NCI-H146 treated with DMSO at 0.1 percent for 48 hours (cell line): ENCODE measurements around the gene PANK1.
"Not testable (repeated sequence)": the region's sequence is repeated elsewhere in the genome, so short reads cannot be mapped to it uniquely, and the experiment has no call there.

Source experiments
- DNase-seq: peaks from one replicate; lab custom pipeline; 2025; ENCODE audit not compliant: unreplicated experiment; lab: John Stamatoyannopoulos, UW

The PANK1 gene

DNA sequence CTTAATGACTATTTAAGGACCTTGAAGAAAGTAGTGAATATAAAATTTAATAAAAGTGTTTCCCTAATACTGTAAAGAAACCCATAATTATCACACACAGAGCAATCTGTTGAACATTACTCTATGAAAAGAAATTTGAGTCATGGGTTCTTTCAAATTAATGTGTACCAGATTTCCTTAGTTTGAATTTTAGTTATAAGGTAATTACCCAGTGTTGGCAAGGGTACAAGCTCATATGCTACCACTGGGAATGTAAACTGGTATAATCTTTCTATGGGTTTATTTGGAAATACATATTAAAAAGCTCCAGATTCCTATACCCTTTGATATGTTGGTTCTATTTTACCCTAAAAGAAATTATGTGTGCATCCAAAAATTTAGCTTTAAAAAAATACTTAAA is 22.9 kb downstream of the PANK1 start:
- no peak for DNase-seq

DNA sequence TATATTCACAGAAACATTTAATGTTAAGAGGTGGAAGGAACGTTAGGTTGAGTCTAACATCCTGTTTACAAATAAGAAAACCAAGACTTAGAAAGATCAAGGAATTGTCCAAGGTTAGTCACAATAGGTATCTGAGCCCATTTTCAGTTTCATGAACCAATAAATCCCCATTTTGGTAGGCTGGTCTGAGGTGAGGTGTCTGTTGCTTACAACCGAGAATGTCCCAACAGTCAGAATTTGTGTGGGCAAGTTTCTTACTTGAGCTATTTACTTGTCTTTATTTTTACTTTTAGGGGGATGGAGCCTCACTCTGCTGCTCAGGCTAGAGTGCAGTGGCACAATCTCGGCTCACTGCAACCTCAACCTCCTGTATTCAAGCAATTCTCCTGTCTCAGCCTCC is 23.6 kb downstream of the PANK1 start:
- DNase-seq: no peak

GRCh38 chr10:89620296-89620695 is 24.7 kb downstream of the PANK1 start:
- not testable (repeated sequence) for DNase-seq

- no peak for DNase-seq
Observed at GRCh38 chr10:89615824-89616223, 29.2 kb downstream of the PANK1 start.

DNA sequence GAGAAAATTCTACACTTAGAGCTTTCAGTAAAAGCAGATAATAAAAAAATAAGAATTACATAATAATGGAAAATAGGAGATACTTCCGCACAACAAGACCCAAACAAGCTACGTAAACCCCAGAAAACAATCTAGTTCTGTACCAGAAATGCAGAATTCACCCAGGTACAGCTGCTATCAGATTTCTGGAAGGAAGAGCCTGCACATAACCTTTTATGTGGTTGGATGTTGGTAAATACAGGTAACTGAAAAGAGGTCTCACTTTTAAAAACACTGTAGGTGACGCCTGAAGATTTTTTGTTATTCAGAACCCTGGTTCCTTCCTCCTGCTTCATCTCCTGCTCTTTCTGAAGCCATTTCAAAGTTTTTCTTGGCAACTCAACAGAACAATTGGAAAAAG is 29.9 kb downstream of the PANK1 start:
- DNase-seq: no peak

- DNase-seq: no peak
Observed at GRCh38 chr10:89613582-89613981, 31.5 kb downstream of the PANK1 start.

GRCh38 chr10:89611282-89611681 is 33.8 kb downstream of the PANK1 start:
- no peak for DNase-seq

DNA sequence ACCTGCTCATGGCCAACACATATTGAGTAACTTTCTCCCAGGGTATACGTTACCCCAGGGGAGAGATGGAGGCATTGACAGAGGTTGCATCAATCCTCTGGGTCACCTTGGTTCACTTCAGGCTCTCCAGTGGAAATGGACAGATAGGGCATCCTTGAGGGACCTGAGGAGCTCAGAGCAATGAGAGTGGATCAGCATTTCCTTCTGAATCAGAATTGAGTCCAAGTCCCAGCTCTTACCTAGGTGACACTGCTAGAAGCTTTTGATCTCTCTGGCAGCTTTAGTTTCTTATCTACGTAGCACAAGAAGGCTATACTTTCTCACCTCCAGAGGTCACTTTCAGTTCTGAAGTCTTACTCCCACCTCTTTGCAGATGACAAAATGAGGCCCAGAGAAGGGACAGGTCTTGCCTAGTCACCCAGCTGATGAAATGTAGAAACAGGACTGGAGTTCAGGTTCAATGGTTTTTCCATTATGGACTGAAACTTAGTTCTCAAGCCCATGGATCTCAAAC is 35.2 kb downstream of the PANK1 start:
- DNase-seq: no peak

GRCh38 chr10:89604200-89604599 is 40.8 kb downstream of the PANK1 start:
- DNase-seq: no peak

GRCh38 chr10:89602919-89603318 is 42.1 kb downstream of the PANK1 start:
- no peak for DNase-seq

- no peak for DNase-seq
Observed at GRCh38 chr10:89601728-89602361, 43.2 kb downstream of the PANK1 start.

DNA sequence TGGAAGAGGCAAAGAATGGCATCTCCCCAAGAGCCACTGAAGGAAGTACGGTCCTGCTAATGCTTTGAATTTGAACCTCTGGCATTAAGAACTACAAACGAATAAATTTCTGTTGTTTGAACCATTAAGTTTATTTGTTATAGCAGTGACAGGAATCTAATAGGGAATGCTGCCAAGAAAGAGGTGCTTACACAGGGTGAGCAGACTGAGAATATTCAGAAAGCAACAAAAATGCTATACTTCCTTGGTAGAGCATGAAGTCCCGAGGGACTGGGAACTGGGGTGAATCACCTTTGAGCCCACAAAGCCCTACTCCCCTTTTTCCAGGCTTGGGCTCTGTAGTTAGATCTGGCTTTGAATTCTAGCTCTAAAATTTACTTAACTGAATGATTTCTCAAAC is 45.0 kb downstream of the PANK1 start:
- DNase-seq: no peak

DNA sequence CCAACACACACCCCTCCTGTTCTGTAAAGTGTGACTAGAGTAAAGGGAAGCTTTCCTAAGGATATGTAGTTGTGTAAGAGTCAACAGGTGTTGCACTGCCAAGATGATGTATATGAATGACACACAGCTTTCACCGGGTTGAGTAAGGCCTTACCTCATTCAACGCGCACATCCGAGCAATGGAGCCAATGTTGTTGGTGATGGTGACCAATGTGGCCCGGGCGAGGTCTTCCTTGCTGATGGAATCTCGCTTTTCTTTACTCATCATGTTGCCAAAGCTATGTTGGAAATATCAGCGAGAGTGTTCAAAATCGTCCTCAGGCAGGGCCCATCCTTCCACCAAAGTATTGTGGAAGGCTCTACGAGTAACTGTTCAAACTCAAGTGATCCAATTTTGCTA is 52.0 kb downstream of the PANK1 start:
- no peak for DNase-seq

GRCh38 chr10:89592539-89592938 is 52.5 kb downstream of the PANK1 start:
- no peak for DNase-seq

- DNase-seq: no peak
Observed at GRCh38 chr10:89591796-89592271, 53.2 kb downstream of the PANK1 start.

GRCh38 chr10:89591111-89591795 is 53.8 kb downstream of the PANK1 start:
- DNase-seq: no peak

DNA sequence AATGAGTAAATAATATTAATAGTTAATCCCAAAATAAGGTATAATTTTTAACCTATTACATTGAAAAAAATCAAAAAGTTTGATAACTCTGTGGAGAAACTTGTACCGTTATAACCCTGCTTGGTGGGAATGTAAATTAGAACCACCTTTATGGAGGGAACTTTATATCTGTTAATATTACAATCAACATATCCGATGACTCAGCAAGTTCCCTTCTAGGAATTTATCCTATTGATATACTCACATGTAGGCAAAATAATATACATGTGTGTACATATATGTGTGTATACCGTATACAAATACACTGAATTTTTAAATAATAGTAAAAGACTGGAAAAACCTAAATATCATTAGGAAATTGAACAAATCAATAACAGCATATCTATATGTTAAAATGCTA is 54.7 kb downstream of the PANK1 start:
- no peak for DNase-seq

DNA sequence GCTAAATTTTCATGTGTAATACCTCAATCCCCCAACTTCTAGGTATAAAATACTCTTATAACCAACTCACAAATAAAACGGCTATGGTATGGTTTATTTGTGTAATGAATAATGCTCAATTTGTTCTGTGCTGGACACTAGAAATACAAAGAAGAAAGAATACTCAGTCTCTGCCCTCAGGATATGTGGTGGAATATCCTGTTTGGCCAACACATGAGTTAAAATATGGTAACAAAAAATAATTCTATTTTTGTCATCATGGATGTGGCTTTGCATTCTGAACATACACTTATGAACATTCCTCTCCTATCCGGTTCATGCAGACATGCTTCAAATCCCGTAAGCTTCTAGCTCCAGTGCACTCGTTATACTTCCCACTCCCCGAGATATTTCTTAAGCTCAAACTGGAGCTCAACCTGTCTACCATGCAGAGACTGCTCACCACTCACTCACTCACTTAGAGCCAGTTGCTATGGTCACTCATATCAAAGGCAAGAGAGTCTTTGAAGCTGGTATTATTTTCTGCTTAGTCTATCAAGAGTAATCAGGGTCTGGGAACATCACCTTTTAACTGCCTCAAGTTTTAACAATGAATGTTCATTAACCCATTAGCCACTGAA is 55.8 kb downstream of the PANK1 start:
- no peak for DNase-seq

DNA sequence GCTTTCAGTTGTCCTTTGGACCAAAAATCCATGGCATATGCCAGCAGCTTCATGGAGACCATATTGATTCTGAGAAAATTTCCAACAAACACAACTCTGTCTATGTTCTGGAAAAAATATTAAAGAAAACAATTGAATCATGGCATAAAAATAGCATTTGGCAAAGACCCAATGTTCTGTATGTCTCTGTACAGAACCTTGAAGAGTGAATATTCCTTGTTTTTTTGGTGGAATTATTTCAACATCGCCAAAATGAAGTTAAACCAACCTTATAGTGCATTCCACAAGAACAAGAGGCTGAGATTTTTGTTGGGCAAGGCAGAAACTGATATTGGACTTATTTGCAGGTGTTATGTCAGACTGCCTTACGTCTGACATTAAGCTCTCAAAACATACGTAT is 56.4 kb downstream of the PANK1 start:
- DNase-seq: no peak

DNA sequence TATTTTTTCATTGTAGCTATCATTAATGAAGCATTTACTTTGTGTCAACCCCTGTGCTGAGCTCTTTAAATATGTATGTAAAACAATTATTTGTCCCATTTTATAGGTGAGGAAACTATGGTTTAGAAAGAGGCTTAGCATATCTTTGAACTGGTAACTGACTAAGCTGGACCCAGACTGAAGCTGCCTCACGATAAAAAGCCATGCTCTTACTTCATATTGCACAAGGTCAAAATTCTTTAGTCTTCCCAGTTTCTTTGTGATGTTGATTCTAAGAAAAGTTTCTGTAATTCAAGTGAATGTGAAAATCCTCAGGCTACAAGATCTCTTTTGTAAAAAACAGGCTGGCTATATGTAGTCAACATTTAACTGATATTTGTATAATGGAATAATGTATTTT is 63.0 kb downstream of the PANK1 start:
- DNase-seq: no peak

DNA sequence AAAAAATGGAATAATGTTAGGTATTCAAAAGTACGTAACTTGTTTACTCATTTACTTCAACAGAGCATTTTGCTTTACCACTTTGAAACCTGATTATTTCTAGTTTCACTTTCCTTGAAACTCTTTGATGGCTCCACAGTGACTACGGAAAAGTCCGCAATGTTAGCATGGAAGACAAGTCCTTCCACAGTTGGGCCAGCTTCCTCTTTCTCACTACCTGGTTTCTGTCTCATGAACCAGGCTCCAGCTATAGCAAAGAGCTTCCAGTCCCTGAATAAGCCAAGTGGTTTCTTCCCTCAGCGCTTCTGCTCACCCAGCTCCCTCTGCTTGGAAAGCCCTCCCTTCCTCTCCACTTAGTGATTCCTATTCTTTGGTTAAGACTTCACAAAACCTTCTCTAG is 64.8 kb downstream of the PANK1 start:
- DNase-seq: no peak

GRCh38 chr10:89576696-89577095 is 68.3 kb downstream of the PANK1 start:
- DNase-seq: no peak
